ENCODE data around the gene GNPNAT1.

GNPNAT1 gene

GRCh38 chr14:52806115-52806514, 14.7 kb upstream of the GNPNAT1 start:
- no peak overlapping the region for H3K4me3 ChIP-seq (ENCODE audit: low read length)
- no peak for TF ChIP-seq CTCF (IDR thresholded peaks at IDR 0.05; ENCODE audit: insufficient read depth, low read depth, low read length, missing control alignments)
- DNase-seq (ENCODE audit: low read depth) = no peak

- peak; percentile 94 for DNase-seq (ENCODE audit: low read depth)
- TF ChIP-seq CTCF (IDR thresholded peaks at IDR 0.05; ENCODE audit: insufficient read depth, low read depth, low read length, missing control alignments) = no peak
- H3K4me3 ChIP-seq (ENCODE audit: low read length) = no peak overlapping the region
These were observed 11.2 kb upstream of the GNPNAT1 start for GRCh38 chr14:52802597-52802996.

GRCh38 chr14:52801014-52801712, 9.8 kb upstream of the GNPNAT1 start:
- peak; percentile 66 for DNase-seq (ENCODE audit: low read depth)

GRCh38 chr14:52798826-52799225, 7.4 kb upstream of the GNPNAT1 start:
- TF ChIP-seq CTCF (IDR thresholded peaks at IDR 0.05; ENCODE audit: insufficient read depth, low read depth, low read length, missing control alignments) = no peak
- no peak overlapping the region for H3K4me3 ChIP-seq (ENCODE audit: low read length)
- DNase-seq (ENCODE audit: low read depth) = no peak

More at GRCh38 chr14:52801014-52801712, 9.8 kb upstream of the GNPNAT1 start:
- H3K4me3 ChIP-seq (ENCODE audit: low read length) = no peak overlapping the region
- no peak for TF ChIP-seq CTCF (IDR thresholded peaks at IDR 0.05; ENCODE audit: insufficient read depth, low read depth, low read length, missing control alignments)

GRCh38 chr14:52797653-52798052, 6.2 kb upstream of the GNPNAT1 start:
- H3K4me3 ChIP-seq (ENCODE audit: low read length) = no peak overlapping the region
- TF ChIP-seq CTCF (IDR thresholded peaks at IDR 0.05; ENCODE audit: insufficient read depth, low read depth, low read length, missing control alignments) = no peak
- DNase-seq (ENCODE audit: low read depth) = no peak

GRCh38 chr14:52793061-52793460, 1.7 kb upstream of the GNPNAT1 start:
- DNase-seq (ENCODE audit: low read depth) = no peak
- TF ChIP-seq CTCF (IDR thresholded peaks at IDR 0.05; ENCODE audit: insufficient read depth, low read depth, low read length, missing control alignments) = no peak
- no peak overlapping the region for H3K4me3 ChIP-seq (ENCODE audit: low read length)

- DNase-seq (ENCODE audit: low read depth) = peak; percentile 79
- H3K4me3 ChIP-seq (ENCODE audit: low read length) = peak overlapping the region; percentile 45
- no peak for TF ChIP-seq CTCF (IDR thresholded peaks at IDR 0.05; ENCODE audit: insufficient read depth, low read depth, low read length, missing control alignments)
These were observed 649 bp upstream of the GNPNAT1 start for GRCh38 chr14:52792097-52792415.

Data from epithelial cell of esophagus (primary cell).